A549 treated with DMSO at 1 μM for 4 hours (cell line): ENCODE data around the gene PTER. TPM values are rescaled to one million over a fixed set of nuclear protein-coding genes. Genes with fewer than 3 reads are reported as not detected.

Source experiments
- total RNA-seq: library from RNA; stranded (reverse); fragments of 200-300 nt; extraction: Qiagen RNA extraction; gene quantifications from 5 replicates; pipeline ENCODE4 v1.2.3, GENCODE V29; 2022; ENCODE audit warnings: low read depth

The PTER gene, protein sequence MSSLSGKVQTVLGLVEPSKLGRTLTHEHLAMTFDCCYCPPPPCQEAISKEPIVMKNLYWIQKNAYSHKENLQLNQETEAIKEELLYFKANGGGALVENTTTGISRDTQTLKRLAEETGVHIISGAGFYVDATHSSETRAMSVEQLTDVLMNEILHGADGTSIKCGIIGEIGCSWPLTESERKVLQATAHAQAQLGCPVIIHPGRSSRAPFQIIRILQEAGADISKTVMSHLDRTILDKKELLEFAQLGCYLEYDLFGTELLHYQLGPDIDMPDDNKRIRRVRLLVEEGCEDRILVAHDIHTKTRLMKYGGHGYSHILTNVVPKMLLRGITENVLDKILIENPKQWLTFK
- total RNA-seq = 11.9 to 17.6 TPM (median 16.6 TPM) in 5 replicates

DNA sequence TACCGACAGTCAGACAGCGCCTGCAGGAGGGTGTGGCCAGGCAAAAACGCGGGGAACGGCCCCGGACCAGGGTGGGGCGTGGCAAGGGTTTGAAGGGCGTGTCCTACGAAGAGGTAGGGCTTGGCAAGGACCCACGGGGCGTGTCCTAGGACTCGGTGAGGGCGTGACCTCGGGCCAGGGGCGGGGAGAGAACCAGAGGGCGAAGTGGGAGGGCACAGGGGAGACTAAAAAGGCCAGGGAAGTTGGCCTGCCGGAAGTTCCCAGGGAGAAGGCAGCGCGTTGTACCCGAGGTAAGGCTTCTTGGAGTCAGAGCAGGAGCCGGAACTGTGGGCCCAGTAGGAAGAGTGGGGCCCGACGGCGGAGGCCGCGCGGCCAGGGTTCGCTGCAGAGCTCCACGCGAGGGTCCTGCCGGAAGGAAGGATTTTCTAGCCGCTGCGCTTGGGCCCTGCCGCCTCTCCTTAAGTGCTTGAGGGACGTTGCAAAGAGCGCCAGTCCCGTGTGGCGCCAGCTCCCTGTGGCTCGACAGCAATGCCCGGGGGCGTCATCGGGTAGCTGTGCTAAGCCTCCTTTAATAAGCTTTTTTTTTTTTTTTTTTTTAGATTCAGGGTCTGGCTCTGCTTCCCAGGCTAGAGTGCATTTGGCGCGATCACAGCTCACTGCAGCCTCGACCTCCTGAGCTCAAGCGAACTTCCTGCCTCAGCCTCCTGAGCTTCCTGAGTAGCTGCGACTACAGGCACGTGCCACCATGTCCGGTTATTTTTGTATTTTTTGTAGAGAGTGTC lies at the start of gene PTER:
Gene PTER, plus strand, starts transcription at position 253 of the 782 bp plus-strand sequence. CDS start 47,375 bp downstream, outside the sequence.

DNA sequence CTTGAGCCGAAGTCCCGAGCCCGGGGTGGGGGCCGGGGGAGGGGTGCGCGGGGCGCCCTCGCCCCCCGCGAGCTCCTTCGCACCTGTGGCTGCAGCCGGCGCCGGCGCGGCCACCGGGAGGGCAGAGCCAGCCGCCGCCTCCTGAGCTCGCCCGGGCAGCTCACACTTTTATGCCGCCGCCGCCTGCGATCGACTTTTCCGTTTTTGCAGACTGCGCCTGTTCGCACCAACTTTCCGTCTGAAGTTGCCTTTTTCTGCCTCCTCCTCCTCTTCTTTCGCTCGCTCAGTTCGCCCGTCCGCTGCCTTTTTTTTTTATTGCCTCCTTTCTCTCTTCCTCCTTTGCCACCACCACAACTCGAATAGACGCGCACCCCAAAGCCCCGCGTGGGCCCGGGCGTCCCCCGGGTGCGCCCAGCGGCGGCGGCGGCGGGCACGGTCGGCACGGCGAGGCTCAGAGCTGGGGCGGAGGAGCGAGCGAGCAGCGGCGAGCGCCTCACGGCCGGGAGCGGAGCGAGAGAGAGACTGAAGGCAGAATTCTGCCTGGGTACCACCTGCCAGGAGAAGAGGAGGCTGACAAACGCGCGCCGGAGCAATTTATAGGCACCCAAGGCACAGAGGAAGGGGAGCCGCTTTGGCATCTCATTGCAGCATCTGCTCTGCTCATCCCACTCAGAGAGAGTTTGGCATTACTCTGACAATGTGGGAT lies 84.7 kb downstream of the PTER start, which contains the start of gene C1QL3:
Gene C1QL3, minus strand, starts transcription at position 569 of the 706 bp plus-strand sequence. CDS start 814 bp downstream, outside the sequence.

Other genes starting within 250 kb of the PTER start
- gene C1QL3, start 84.9 kb downstream of the PTER start, total RNA-seq = not detected in 5 replicates